GM19463 (cell line): Measurements from ENCODE around the gene GPANK1.

ENCODE experiments used
- ATAC-seq: cut with Tn5 transposase; IDR thresholded peaks from one replicate; pipeline ENCODE4 v1.9.1; 2021; ENCODE audit warnings: mild to moderate bottlenecking, moderate library complexity; ENCODE audit not compliant: unreplicated experiment

The GPANK1 gene

GRCh38 chr6:31642798-31643570, 21.8 kb downstream of the GPANK1 start:
- no peak for ATAC-seq

- ATAC-seq: no peak
These were observed 23.4 kb downstream of the GPANK1 start for GRCh38 chr6:31641370-31641769.

- ATAC-seq: no peak
These were observed 24.2 kb downstream of the GPANK1 start for GRCh38 chr6:31640612-31641011.

DNA sequence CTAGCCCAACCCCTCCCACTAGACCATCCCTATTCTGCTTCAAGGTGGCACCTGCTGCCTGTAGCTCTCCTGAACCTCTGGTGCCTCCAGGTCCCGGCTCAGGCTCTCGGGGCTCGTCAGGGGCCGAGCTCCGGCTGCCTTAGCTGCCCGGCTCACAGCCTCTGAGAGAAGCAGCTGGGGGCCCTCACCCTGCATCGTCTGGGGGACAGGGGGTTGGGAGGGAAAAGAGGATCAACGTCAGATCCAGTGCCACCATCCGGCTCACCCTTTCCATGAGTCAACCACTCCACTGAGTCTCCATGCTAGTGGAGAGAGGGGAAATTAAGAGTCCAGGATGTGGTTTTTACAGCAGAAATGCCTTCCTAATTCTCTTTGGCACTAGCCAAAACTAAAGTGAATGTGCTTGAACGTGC, 25.3 kb downstream of the GPANK1 start:
- ATAC-seq: no peak

DNA sequence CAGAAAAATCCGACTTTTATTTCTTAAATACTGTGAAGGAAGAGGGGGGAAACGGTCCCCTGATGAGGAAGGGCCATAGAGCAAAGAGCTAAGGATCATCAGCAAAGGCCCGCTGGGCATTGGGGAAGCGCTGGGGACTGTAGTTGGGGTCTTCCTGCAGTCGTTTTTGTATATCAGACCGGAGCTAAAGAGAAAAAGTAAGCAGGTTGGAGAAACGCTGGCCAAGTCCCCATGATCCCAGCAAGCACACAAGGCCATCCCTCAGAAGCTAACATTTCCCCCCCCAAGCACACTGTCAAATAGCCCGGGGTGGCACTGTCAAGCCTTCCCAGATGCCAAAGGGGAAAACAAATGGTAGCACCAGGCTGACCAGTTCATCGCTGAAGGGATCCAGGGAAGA, 25.8 kb downstream of the GPANK1 start:
- no peak for ATAC-seq

DNA sequence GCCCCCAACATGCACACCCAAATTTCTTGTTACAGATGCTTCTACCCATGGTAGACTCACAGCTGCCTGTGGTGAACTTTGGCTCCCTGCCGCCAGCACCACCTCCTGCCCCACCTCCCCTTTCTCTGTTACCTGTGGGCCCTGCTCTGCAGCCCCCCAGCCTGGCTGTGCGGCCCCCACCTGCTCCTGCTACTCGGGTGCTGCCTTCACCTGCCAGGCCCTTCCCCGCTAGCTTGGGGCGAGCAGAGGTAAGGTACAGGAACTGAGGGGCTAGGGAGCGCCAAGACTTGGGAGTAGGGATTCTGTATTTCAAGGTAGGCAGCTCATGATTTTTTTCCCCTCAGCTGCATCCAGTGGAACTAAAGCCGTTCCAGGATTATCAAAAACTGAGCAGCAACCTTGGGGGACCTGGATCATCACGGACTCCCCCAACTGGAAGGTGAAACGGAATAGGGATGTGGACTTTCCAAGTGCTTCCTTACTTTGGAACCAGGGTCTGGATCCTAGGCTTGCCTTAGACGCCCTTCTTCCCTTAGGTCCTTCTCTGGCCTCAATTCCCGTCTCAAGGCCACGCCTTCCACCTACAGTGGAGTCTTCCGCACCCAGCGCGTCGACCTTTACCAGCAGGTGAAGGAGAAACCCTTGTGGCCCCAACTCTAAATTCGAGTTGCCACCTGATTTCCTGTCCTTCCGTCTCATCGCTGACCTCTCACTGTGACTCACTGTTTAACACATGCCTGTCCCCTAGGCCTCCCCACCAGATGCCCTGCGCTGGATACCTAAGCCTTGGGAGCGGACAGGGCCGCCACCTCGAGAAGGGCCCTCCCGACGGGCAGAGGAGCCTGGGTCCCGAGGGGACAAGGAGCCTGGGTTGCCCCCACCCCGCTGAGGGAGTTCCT, 27.9 kb downstream of the GPANK1 start:
- ATAC-seq: no peak

DNA sequence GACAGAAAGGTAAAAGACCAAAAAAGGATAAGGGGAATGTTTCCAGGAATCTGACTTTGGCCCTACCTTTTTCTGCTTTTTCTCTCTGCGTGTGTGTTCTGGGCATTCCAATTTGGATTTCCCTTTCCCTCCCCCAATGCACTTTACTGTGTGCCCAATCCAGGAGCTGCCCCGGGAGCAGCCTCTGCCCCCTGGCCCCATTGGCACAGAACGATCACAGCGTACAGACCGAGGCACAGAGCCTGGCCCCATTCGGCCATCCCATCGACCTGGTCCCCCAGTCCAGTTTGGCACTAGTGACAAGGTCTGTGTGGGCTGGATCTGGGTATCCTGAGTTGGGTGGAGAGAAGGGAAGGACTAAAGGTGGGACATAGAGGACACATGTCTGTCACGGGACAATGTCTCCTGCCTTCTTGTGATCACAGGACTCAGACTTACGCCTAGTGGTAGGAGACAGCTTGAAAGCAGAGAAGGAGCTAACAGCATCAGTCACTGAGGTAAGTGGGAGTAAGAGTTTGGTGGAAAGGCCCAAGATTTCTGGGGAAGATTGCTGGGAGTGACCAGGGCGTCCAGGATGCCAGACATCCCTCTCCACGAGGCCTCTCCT, 29.7 kb downstream of the GPANK1 start:
- no peak for ATAC-seq

DNA sequence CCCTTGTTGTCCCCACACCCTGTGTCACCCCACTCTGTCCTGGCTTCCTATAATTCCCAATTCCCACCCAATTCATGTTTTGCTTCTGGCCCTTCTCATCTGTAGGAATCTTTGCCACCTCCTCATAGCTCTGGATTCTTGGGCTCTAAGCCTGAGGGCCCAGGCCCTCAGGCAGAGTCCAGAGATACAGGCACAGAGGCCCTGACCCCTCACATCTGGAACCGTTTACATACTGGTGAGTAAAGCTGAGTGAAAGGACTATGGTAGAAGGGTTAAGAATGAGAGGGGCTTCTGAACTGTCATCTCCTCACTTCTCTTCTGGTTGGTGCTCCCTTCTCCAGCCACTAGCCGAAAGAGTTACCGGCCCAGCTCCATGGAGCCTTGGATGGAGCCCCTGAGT, 30.7 kb downstream of the GPANK1 start:
- ATAC-seq: no peak

- no peak for ATAC-seq
These were observed 31.4 kb downstream of the GPANK1 start for GRCh38 chr6:31633447-31633846.

- ATAC-seq: no peak
These were observed 32.4 kb downstream of the GPANK1 start for GRCh38 chr6:31632279-31632946.

DNA sequence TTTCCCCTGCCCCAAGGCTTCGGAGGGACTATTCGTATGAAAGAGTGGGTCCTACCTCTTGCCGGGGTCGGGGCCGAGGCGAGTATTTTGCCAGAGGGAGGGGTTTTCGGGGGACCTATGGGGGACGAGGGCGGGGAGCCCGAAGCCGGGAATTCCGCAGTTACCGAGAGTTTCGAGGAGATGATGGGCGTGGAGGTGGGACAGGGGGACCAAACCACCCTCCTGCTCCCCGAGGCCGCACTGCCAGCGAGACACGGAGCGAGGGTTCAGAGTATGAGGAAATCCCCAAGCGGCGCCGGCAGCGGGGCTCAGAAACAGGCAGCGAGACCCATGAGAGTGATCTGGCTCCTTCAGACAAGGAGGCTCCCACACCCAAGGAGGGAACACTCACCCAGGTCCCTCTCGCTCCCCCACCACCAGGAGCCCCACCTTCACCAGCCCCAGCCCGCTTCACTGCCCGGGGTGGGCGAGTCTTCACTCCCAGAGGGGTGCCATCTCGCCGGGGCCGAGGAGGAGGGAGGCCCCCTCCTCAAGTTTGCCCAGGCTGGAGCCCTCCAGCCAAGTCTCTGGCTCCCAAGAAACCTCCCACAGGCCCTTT, 33.0 kb downstream of the GPANK1 start:
- no peak for ATAC-seq

DNA sequence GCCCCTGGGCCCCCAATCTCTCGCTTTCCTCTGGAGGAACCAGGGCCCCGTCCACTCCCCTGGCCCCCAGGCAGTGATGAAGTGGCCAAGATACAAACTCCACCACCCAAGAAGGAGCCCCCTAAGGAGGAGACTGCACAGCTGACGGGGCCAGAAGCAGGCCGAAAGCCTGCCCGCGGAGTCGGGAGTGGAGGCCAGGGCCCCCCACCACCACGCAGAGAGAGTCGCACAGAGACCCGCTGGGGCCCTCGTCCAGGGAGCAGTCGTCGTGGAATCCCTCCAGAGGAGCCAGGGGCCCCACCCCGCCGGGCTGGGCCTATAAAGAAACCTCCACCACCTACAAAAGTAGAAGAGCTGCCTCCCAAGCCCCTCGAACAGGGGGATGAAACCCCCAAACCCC, 33.6 kb downstream of the GPANK1 start:
- ATAC-seq: no peak

- no peak for ATAC-seq
These were observed 34.4 kb downstream of the GPANK1 start for GRCh38 chr6:31630177-31630934.

- no peak for ATAC-seq
These were observed 35.8 kb downstream of the GPANK1 start for GRCh38 chr6:31629014-31629413.

GRCh38 chr6:31627690-31628287, 37.0 kb downstream of the GPANK1 start:
- ATAC-seq: no peak

- no peak for ATAC-seq
These were observed 37.8 kb downstream of the GPANK1 start for GRCh38 chr6:31626952-31627351.

DNA sequence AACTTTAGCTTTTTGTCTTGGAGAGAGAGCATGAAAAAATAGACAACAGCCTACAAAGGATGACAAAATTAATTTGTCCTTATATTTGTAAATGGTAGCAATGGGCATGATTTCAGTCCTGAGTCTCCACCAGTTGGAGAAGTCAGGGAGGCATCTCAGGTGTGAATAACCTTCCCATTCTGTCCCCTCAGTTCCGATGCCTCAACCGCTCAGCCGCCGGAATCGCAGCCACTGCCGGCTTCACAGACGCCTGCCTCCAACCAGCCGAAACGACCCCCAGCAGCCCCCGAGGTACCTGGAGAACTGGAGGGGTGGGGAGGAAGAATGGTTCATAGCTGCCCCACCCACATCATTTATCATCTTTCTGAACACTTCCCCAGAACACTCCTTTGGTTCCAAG, 40.7 kb downstream of the GPANK1 start:
- ATAC-seq: no peak

DNA sequence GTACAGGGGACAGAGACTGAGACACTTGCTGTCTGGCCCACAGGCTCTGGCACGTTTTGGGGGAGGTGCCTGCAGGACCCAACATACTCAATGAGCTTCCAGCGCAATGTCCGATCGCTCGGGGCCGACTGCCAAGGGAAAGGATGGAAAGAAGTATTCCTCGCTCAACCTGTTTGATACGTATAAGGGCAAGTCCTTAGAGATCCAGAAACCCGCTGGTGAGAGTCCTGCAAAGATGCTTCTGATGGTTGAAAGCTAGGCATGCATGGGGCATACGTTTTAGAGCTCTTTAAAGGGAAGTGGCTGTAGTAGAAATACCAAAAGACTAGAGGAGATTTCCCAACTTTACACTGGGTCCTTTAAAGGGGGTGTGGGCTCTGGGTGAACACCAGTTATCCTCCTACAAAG, 42.1 kb downstream of the GPANK1 start:
- ATAC-seq: no peak

- no peak for ATAC-seq
These were observed 42.8 kb downstream of the GPANK1 start for GRCh38 chr6:31621991-31622390.
